HepG2 (cell line): ENCODE measurements around the gene ZNF628. TPM values are rescaled to one million over a fixed set of nuclear protein-coding genes. Genes with fewer than 3 reads are reported as not detected.

Experiments
- ARID2 ChIP-seq: sonication (generic); formaldehyde crosslinking; IDR thresholded peaks from 2 replicates; pipeline ENCODE4 v1.8.1; 2022; ENCODE audit warnings: mild to moderate bottlenecking, missing genetic modification reagents, borderline replicate concordance
- CBFB ChIP-seq: sonication (generic); formaldehyde crosslinking; IDR thresholded peaks from 2 replicates; pipeline ENCODE4 v1.4.0; 2020; ENCODE audit warnings: missing genetic modification reagents
- FOXK2 ChIP-seq: fragments of 450-650 bp; IDR thresholded peaks from 2 replicates; pipeline ENCODE4 v1.6.1; 2016
- ISL2 ChIP-seq: sonication (generic); formaldehyde crosslinking; IDR thresholded peaks from 2 replicates; pipeline ENCODE4 v1.5.0; 2020; ENCODE audit warnings: missing genetic modification reagents
- MXD4 ChIP-seq: IDR thresholded peaks from 2 replicates; pipeline ENCODE4 v1.6.1; 2016; ENCODE audit warnings: mild to moderate bottlenecking, missing biosample characterization, missing genetic modification reagents
- RFX3 ChIP-seq: IDR thresholded peaks from 2 replicates; pipeline ENCODE4 v1.6.1; 2016; ENCODE audit warnings: missing biosample characterization, missing genetic modification reagents
- SNAI1 ChIP-seq: sonication (generic); formaldehyde crosslinking; IDR thresholded peaks from 2 replicates; pipeline ENCODE4 v1.5.0; 2020; ENCODE audit warnings: mild to moderate bottlenecking, missing genetic modification reagents, borderline replicate concordance
- TARDBP ChIP-seq: sonication (generic); formaldehyde crosslinking; IDR thresholded peaks from 2 replicates; pipeline ENCODE4 v1.8.0; 2022; ENCODE audit warnings: mild to moderate bottlenecking, missing genetic modification reagents
- ZNF296 ChIP-seq: sonication (generic); formaldehyde crosslinking; conservative IDR thresholded peaks from 2 replicates; pipeline ENCODE4 v1.5.0; 2020; ENCODE audit warnings: mild to moderate bottlenecking, missing genetic modification reagents
- ZNF432 ChIP-seq: sonication (generic); formaldehyde crosslinking; IDR thresholded peaks from 2 replicates; pipeline ENCODE4 v1.5.0; 2020; ENCODE audit warnings: missing genetic modification reagents, mild to moderate bottlenecking, borderline replicate concordance
- ZNF460 ChIP-seq: sonication (generic); formaldehyde crosslinking; IDR thresholded peaks from 2 replicates; pipeline ENCODE4 v1.5.1; 2020; ENCODE audit warnings: missing genetic modification reagents, mild to moderate bottlenecking, borderline replicate concordance
- ZNF672 ChIP-seq: sonication (generic); formaldehyde crosslinking; IDR thresholded peaks from 2 replicates; pipeline ENCODE4 v1.8.1; 2022; ENCODE audit warnings: missing genetic modification reagents
- ZNF747 ChIP-seq: sonication (generic); formaldehyde crosslinking; IDR thresholded peaks from 2 replicates; pipeline ENCODE4 v1.8.1; 2023; ENCODE audit warnings: missing genetic modification reagents, mild to moderate bottlenecking, borderline replicate concordance
- polyA plus RNA-seq, 8 experiments: library from polyadenylated mRNA; depleted of rRNA in 3 of 8; stranded (reverse) in 7 of 8; unstranded in 1 of 8; fragments of >200 nt; fragmentation: Illumina TruSeq in 4 of 8; extraction: Trizol in 4 of 8; gene quantifications; 2 replicates each; pipeline versions ENCODE4 v1.2.1 to v1.2.3, GENCODE V29; 2011 to 2016; ENCODE audit warnings: low read depth in 4 of 8, missing spikeins in 1 of 8, mixed read lengths in 1 of 8; ENCODE audit not compliant: insufficient read depth in 1 of 8
- total RNA-seq, 5 experiments: library from RNA; depleted of rRNA; stranded (reverse); fragments of >200 nt; fragmentation: Illumina TruSeq; extraction: Trizol; gene quantifications; 2 replicates each; pipeline ENCODE4 v1.2.3, GENCODE V29; 2016; ENCODE audit warnings: low read depth in 1 of 5
- TF ChIP-seq, protein P1 (sequence below): sonication (generic); formaldehyde crosslinking; IDR thresholded peaks from 2 replicates; pipeline ENCODE4 v1.8.1; 2022; ENCODE audit warnings: mild to moderate bottlenecking, missing genetic modification reagents
- TF ChIP-seq, protein P2 (sequence below): sonication (generic); formaldehyde crosslinking; IDR thresholded peaks from 2 replicates; pipeline ENCODE4 v1.4.0; 2020; ENCODE audit warnings: missing genetic modification reagents
- TF ChIP-seq, protein P3 (sequence below): sonication (generic); formaldehyde crosslinking; IDR thresholded peaks from 2 replicates; pipeline ENCODE4 v1.8.1; 2023; ENCODE audit warnings: mild to moderate bottlenecking, missing genetic modification reagents
- TF ChIP-seq, protein P4 (sequence below): sonication (generic); formaldehyde crosslinking; IDR thresholded peaks from 2 replicates; pipeline ENCODE4 v1.5.1; 2020; ENCODE audit warnings: missing genetic modification reagents, mild to moderate bottlenecking, borderline replicate concordance
- TF ChIP-seq, protein P5 (sequence below): sonication (generic); formaldehyde crosslinking; IDR thresholded peaks from 2 replicates; pipeline ENCODE4 v1.4.0; 2020; ENCODE audit warnings: mild to moderate bottlenecking, missing genetic modification reagents, borderline replicate concordance
- TF ChIP-seq, protein P6 (sequence below): IDR thresholded peaks from 2 replicates; pipeline ENCODE4 v1.6.1; 2018; ENCODE audit warnings: missing genetic modification reagents, mild to moderate bottlenecking, missing compliant biosample characterization

The ZNF628 gene
- total and polyA plus RNA-seq, 2 of the 13 experiments (the other 11 are each of a cell fraction or from before 2014, with no cell fraction given) = 0.54 to 1.2 TPM

DNA sequence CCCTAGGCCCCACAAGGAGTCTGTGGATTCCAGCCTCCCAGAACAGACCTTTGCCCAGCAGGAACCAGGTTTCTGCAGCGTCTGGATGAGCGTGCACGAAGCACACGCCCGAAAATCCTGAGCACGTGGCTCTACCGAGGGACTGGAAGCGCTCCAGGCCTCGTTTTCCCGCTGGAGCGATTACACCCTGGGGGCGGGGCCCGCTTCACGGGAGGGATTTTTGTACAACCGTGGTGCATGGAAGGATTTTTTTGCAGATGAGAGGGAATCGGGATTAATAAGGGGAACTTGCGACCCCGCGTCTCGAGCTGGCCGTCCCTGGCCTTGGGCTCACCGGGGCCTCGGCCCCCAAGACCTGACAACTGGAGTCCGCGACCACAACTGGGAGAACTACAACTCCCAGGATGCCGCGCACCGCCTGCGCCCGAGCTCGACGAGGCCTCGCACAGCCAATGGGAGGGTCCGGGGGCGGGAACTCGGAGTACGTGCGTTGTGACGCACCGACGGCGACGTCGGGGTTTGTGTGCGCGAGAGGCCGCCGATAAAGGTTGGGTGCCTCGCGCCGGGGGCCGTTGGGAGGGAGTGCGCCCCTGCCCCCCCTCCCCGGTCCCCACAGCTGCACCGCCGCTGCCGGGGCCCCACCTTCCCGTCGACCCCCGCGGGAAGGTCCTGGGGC lies at the start of gene ZNF628 (continued):
- TF ChIP-seq ZNF296 (CRISPR knock-in tag) (0 out of 2 replicates have a peak, but pooled peaks have one; percentile 61), CBFB (no peak), ZNF432 (no peak), FOXK2 (no peak), ZNF460 (no peak), RFX3 (no peak), ZNF672 (no peak), ZNF747 (CRISPR knock-in tag) (0 out of 2 replicates have a peak, but pooled peaks have one; percentile 20), ARID2 (CRISPR knock-in tag) (no peak), SNAI1 (CRISPR knock-in tag) (peak; percentile 34; the same call in 1 of the 2 replicates), ISL2 (CRISPR knock-in tag) (no peak), TARDBP (CRISPR knock-in tag) (no peak; the same call in 1 of the 2 replicates), MXD4 (peak; percentile 68)
- TF ChIP-seq, protein P1, sequence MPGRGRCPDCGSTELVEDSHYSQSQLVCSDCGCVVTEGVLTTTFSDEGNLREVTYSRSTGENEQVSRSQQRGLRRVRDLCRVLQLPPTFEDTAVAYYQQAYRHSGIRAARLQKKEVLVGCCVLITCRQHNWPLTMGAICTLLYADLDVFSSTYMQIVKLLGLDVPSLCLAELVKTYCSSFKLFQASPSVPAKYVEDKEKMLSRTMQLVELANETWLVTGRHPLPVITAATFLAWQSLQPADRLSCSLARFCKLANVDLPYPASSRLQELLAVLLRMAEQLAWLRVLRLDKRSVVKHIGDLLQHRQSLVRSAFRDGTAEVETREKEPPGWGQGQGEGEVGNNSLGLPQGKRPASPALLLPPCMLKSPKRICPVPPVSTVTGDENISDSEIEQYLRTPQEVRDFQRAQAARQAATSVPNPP (CRISPR knock-in tag) = peak; percentile 68; the same call in 1 of the 2 replicates
- TF ChIP-seq, protein P2, sequence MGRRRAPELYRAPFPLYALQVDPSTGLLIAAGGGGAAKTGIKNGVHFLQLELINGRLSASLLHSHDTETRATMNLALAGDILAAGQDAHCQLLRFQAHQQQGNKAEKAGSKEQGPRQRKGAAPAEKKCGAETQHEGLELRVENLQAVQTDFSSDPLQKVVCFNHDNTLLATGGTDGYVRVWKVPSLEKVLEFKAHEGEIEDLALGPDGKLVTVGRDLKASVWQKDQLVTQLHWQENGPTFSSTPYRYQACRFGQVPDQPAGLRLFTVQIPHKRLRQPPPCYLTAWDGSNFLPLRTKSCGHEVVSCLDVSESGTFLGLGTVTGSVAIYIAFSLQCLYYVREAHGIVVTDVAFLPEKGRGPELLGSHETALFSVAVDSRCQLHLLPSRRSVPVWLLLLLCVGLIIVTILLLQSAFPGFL (CRISPR knock-in tag) = no peak
- TF ChIP-seq, protein P3, sequence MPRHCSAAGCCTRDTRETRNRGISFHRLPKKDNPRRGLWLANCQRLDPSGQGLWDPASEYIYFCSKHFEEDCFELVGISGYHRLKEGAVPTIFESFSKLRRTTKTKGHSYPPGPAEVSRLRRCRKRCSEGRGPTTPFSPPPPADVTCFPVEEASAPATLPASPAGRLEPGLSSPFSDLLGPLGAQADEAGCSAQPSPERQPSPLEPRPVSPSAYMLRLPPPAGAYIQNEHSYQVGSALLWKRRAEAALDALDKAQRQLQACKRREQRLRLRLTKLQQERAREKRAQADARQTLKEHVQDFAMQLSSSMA (CRISPR knock-in tag) = 0 out of 2 replicates have a peak, but pooled peaks have one; percentile 27
- TF ChIP-seq, protein P4, sequence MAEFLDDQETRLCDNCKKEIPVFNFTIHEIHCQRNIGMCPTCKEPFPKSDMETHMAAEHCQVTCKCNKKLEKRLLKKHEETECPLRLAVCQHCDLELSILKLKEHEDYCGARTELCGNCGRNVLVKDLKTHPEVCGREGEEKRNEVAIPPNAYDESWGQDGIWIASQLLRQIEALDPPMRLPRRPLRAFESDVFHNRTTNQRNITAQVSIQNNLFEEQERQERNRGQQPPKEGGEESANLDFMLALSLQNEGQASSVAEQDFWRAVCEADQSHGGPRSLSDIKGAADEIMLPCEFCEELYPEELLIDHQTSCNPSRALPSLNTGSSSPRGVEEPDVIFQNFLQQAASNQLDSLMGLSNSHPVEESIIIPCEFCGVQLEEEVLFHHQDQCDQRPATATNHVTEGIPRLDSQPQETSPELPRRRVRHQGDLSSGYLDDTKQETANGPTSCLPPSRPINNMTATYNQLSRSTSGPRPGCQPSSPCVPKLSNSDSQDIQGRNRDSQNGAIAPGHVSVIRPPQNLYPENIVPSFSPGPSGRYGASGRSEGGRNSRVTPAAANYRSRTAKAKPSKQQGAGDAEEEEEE (CRISPR knock-in tag) = no peak
- TF ChIP-seq, protein P5, sequence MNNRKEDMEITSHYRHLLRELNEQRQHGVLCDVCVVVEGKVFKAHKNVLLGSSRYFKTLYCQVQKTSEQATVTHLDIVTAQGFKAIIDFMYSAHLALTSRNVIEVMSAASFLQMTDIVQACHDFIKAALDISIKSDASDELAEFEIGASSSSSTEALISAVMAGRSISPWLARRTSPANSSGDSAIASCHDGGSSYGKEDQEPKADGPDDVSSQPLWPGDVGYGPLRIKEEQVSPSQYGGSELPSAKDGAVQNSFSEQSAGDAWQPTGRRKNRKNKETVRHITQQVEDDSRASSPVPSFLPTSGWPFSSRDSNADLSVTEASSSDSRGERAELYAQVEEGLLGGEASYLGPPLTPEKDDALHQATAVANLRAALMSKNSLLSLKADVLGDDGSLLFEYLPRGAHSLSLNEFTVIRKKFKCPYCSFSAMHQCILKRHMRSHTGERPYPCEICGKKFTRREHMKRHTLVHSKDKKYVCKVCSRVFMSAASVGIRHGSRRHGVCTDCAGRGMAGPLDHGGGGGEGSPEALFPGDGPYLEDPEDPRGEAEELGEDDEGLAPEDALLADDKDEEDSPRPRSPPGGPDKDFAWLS (CRISPR knock-in tag) = 0 out of 2 replicates have a peak, but pooled peaks have one; percentile 35
- TF ChIP-seq, protein P6, sequence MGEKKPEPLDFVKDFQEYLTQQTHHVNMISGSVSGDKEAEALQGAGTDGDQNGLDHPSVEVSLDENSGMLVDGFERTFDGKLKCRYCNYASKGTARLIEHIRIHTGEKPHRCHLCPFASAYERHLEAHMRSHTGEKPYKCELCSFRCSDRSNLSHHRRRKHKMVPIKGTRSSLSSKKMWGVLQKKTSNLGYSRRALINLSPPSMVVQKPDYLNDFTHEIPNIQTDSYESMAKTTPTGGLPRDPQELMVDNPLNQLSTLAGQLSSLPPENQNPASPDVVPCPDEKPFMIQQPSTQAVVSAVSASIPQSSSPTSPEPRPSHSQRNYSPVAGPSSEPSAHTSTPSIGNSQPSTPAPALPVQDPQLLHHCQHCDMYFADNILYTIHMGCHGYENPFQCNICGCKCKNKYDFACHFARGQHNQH (CRISPR knock-in tag) = peak; percentile 69; the same call in 1 of the 2 replicates
